KMS-11 (cell line): ENCODE measurements around the gene TTC29.
"Not testable (repeated sequence)": the region's sequence is repeated elsewhere in the genome, so short reads cannot be mapped to it uniquely, and the experiment has no call there.

Experiments used
- H2AFZ ChIP-seq: fragments of 200-600 bp; sonication (generic); 2 replicates; pipeline ENCODE4 v1.6.1; 2016; ENCODE audit warnings: antibody characterized with exemption, mixed run types, low read depth
- H3K27ac ChIP-seq: fragments of 200-600 bp; sonication (generic); 2 replicates; pipeline ENCODE4 v1.6.1; 2016; ENCODE audit warnings: mild to moderate bottlenecking, mixed run types
- H3K27me3 ChIP-seq: fragments of 200-600 bp; sonication (generic); 2 replicates; pipeline ENCODE4 v1.6.1; 2017; ENCODE audit warnings: mild to moderate bottlenecking, low read depth, mixed run types, moderate library complexity; ENCODE audit not compliant: insufficient read depth
- H3K36me3 ChIP-seq: fragments of 200-600 bp; sonication (generic); 2 replicates; pipeline ENCODE4 v1.6.1; 2017; ENCODE audit warnings: mild to moderate bottlenecking, mixed run types; ENCODE audit not compliant: insufficient read depth
- H3K4me1 ChIP-seq: fragments of 200-600 bp; sonication (generic); 2 replicates; pipeline ENCODE4 v1.6.1; 2016; ENCODE audit warnings: mild to moderate bottlenecking, low read depth, mixed run types; ENCODE audit not compliant: poor library complexity, severe bottlenecking
- H3K4me2 ChIP-seq: fragments of 200-600 bp; sonication (generic); 2 replicates; pipeline ENCODE4 v1.7.0; 2016; ENCODE audit warnings: mild to moderate bottlenecking, mixed run types
- H3K4me3 ChIP-seq: fragments of 200-600 bp; sonication (generic); IDR thresholded peaks from 2 replicates; pipeline ENCODE4 v1.6.1; 2017; ENCODE audit warnings: low read depth, low read length, mixed read lengths; ENCODE audit not compliant: insufficient read depth
- H3K79me2 ChIP-seq: fragments of 200-600 bp; sonication (generic); 2 replicates; pipeline ENCODE4 v1.6.1; 2016; ENCODE audit warnings: low read depth, mixed run types; ENCODE audit not compliant: insufficient read depth
- H3K9ac ChIP-seq: fragments of 200-600 bp; sonication (generic); 2 replicates; pipeline ENCODE4 v1.6.1; 2016; ENCODE audit warnings: mild to moderate bottlenecking, mixed run types
- H4K20me1 ChIP-seq: fragments of 200-600 bp; sonication (generic); 2 replicates; pipeline ENCODE4 v1.6.1; 2016; ENCODE audit warnings: mild to moderate bottlenecking, mixed run types; ENCODE audit not compliant: insufficient read depth
- TF ChIP-seq, protein P1 (sequence below): fragments of 200-600 bp; sonication (generic); conservative IDR thresholded peaks from 2 replicates; pipeline ENCODE4 v1.6.1; 2017; ENCODE audit warnings: low read depth, mild to moderate bottlenecking, antibody characterized with exemption, low read length, moderate library complexity, mixed read lengths

The TTC29 gene

DNA sequence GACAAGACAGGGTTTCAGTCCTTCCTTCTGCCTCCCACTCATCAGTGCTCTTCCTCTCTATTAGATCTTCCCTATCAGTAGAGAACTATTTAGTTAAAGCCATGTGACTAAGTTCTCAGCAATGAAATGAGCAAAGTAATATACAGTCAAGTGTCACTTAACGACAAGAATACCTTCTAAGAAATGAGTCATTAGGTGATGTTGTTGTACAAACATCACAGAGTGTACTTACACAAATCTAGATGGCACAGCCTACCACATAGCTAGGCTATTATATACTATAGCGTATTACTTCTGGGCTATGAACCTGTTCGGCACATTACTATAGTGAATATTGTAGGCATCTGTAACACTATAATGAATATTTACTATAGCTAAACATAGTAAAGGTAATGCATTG lies 235.7 kb downstream of the TTC29 start:
- no peak overlapping the region for H3K4me3 ChIP-seq
- no peak overlapping the region for H3K9ac ChIP-seq
- H3K79me2 ChIP-seq, result no peaks in the 10 kb centered on the region
- TF ChIP-seq, protein P1, sequence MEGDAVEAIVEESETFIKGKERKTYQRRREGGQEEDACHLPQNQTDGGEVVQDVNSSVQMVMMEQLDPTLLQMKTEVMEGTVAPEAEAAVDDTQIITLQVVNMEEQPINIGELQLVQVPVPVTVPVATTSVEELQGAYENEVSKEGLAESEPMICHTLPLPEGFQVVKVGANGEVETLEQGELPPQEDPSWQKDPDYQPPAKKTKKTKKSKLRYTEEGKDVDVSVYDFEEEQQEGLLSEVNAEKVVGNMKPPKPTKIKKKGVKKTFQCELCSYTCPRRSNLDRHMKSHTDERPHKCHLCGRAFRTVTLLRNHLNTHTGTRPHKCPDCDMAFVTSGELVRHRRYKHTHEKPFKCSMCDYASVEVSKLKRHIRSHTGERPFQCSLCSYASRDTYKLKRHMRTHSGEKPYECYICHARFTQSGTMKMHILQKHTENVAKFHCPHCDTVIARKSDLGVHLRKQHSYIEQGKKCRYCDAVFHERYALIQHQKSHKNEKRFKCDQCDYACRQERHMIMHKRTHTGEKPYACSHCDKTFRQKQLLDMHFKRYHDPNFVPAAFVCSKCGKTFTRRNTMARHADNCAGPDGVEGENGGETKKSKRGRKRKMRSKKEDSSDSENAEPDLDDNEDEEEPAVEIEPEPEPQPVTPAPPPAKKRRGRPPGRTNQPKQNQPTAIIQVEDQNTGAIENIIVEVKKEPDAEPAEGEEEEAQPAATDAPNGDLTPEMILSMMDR, result no peak
- H3K4me2 ChIP-seq, result no peak overlapping the region
- H4K20me1 ChIP-seq, result no peaks in the 10 kb centered on the region
- no peaks in the 10 kb centered on the region for H3K27me3 ChIP-seq
- no peak overlapping the region for H2AFZ ChIP-seq
- no peak overlapping the region for H3K27ac ChIP-seq
- no peaks in the 10 kb centered on the region for H3K4me1 ChIP-seq
- H3K36me3 ChIP-seq, result no peaks in the 10 kb centered on the region

DNA sequence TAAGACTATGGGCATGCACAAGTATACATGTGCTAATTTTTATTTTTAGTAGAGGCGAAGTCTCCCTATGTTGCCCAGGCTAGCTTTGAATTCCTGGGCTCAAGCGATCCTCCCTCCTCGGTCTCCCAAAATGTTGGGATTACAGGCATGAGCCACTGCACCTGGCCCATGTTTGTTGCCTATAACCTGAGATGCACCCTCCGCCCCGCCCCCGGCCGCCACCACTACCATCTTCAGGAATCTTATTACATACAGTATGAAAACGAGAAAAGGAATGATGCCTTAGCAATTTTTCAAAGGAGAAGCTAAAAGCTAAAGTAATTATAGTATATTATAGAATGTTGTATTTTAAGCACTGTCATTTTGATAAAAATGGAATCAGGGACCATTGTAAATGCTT lies 245.8 kb downstream of the TTC29 start:
- no peaks in the 10 kb centered on the region for H4K20me1 ChIP-seq
- no peak overlapping the region for H3K4me3 ChIP-seq
- H3K4me1 ChIP-seq, result no peaks in the 10 kb centered on the region
- no peak overlapping the region for H3K9ac ChIP-seq
- no peak overlapping the region for H3K4me2 ChIP-seq
- TF ChIP-seq, protein P1, result no peak
- no peaks in the 10 kb centered on the region for H3K36me3 ChIP-seq
- no peaks in the 10 kb centered on the region for H3K79me2 ChIP-seq
- H2AFZ ChIP-seq, result no peak overlapping the region
- no peaks in the 10 kb centered on the region for H3K27me3 ChIP-seq
- H3K27ac ChIP-seq, result no peak overlapping the region

DNA sequence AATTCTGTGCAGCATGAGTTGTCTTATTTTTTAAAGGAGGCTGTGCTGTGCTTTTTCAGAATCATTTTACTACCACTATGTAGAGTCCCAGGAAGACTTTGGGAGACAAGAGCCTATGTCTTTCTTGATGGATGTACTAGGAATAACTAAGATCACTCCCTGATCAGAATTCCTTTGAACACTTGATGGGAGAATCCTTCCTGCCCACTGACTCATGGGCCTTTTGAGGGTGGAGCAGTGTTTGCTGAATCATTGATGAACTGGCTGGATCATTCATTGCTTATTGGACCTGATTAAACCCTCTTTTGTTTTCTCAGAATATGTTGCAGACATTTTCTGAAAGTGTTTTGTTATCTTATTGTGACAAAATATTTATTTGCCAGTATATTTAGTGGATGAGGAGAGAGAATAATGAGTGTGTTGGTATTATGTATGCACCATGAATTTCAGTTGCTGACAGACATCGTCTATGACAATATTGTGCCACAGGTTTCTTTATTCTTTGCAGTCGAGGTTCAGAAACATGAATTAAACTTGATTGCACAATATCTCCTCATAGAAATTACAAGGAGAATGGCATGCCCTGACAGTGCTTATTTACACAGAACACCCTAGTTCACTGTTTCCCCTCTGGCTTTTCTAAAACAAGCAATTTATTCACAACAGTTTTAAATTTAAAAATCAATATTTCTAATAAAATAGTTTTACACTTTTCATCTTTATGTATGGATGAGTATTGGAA lies 270.7 kb downstream of the TTC29 start:
- H3K4me3 ChIP-seq, result no peak overlapping the region
- H3K27me3 ChIP-seq, result no peaks in the 10 kb centered on the region
- H3K4me2 ChIP-seq, result no peak overlapping the region
- no peaks in the 10 kb centered on the region for H3K79me2 ChIP-seq
- H3K4me1 ChIP-seq, result no peaks in the 10 kb centered on the region
- no peak overlapping the region for H2AFZ ChIP-seq
- no peaks in the 10 kb centered on the region for H4K20me1 ChIP-seq
- H3K36me3 ChIP-seq, result no peaks in the 10 kb centered on the region
- H3K9ac ChIP-seq, result no peak overlapping the region
- H3K27ac ChIP-seq, result no peak overlapping the region
- TF ChIP-seq, protein P1, result no peak

DNA sequence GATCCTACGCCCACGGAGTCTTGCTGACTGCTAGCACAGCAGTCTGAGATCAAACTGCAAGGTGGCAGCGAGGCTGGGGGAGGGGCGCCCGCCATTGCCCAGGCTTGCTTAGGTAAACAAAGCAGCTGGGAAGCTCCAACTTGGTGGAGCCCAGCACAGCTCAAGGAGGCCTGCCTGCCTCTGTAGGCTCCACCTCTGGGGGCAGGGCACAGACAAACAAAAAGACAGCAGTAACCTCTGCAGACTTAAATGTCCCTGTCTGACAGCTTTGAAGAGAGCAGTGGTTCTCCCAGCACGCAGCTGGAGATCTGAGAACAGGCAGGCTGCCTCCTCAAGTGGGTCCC lies 281.7 kb downstream of the TTC29 start:
- not testable (repeated sequence) for H2AFZ ChIP-seq, H3K4me2 ChIP-seq, H3K79me2 ChIP-seq, H3K4me3 ChIP-seq, H3K27me3 ChIP-seq, H4K20me1 ChIP-seq, H3K9ac ChIP-seq, H3K27ac ChIP-seq, H3K4me1 ChIP-seq, H3K36me3 ChIP-seq

DNA sequence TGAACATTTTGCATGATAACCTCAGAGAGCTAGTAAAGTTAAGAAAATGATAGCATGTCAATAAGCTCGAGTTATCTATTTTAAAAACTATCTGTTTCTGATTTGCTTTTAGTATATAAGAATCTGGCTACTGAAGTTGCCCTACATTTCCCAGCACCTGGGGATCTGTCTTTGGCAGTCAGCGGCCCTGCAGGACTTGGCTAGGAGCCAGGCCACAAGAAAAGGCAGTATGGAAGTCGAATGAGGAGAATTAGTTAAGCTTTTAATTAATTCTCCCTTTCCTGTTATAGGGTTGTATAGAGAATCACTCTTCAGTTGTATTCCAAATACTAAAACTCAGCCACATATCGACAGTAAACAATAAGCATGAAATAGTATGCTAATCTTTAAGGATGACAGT lies 284.3 kb downstream of the TTC29 start:
- no peaks in the 10 kb centered on the region for H3K36me3 ChIP-seq
- no peak overlapping the region for H3K9ac ChIP-seq
- H4K20me1 ChIP-seq, result no peaks in the 10 kb centered on the region
- no peaks in the 10 kb centered on the region for H3K4me1 ChIP-seq
- H3K4me2 ChIP-seq, result no peak overlapping the region
- TF ChIP-seq, protein P1, result no peak
- no peaks in the 10 kb centered on the region for H3K79me2 ChIP-seq
- no peak overlapping the region for H3K4me3 ChIP-seq
- H3K27ac ChIP-seq, result no peak overlapping the region
- no peak overlapping the region for H2AFZ ChIP-seq
- no peaks in the 10 kb centered on the region for H3K27me3 ChIP-seq
